ENCODE results near the gene HECW1. TPM values are rescaled to one million over a fixed set of nuclear protein-coding genes. Genes with fewer than 3 reads are reported as not detected.

The HECW1 gene
- total RNA-seq, 2 donors from 2014 or later, result 0.04 TPM; not detected in 1

GRCh38 chr7:43394441-43395130 is 282.1 kb downstream of the HECW1 start:
- H3K36me3 ChIP-seq, result no peaks in the 10 kb centered on the region
- no peaks in the 10 kb centered on the region for H3K9me3 ChIP-seq
- H3K4me3 ChIP-seq, result no peak overlapping the region
- no peaks in the 10 kb centered on the region for H3K27me3 ChIP-seq
- DNase-seq (ENCODE audit: low spot score), result no peak
- no peaks in the 10 kb centered on the region for H3K4me1 ChIP-seq
- TF ChIP-seq CTCF (IDR thresholded peaks at IDR 0.05), result no peak
- no peak overlapping the region for H3K27ac ChIP-seq

GRCh38 chr7:43395351-43395750 is 282.9 kb downstream of the HECW1 start:
- Histone ChIP-seq H3K9me3 (no peaks in the 10 kb centered on the region), H3K27ac (no peak overlapping the region), H3K36me3 (no peaks in the 10 kb centered on the region), H3K27me3 (no peaks in the 10 kb centered on the region), H3K4me3 (no peak overlapping the region), H3K4me1 (no peaks in the 10 kb centered on the region)
- no peak for DNase-seq (ENCODE audit: low spot score)
- TF ChIP-seq CTCF (IDR thresholded peaks at IDR 0.05), result no peak

GRCh38 chr7:43396187-43396740 is 283.8 kb downstream of the HECW1 start:
- H3K27ac ChIP-seq, result no peak overlapping the region
- no peaks in the 10 kb centered on the region for H3K36me3 ChIP-seq
- H3K9me3 ChIP-seq, result no peaks in the 10 kb centered on the region
- TF ChIP-seq CTCF (IDR thresholded peaks at IDR 0.05), result no peak
- no peaks in the 10 kb centered on the region for H3K4me1 ChIP-seq
- no peak for DNase-seq (ENCODE audit: low spot score)
- H3K27me3 ChIP-seq, result no peaks in the 10 kb centered on the region
- H3K4me3 ChIP-seq, result no peak overlapping the region

GRCh38 chr7:43398831-43399230 is 286.4 kb downstream of the HECW1 start:
- no peaks in the 10 kb centered on the region for H3K4me1 ChIP-seq
- DNase-seq (ENCODE audit: low spot score), result no peak
- no peak for TF ChIP-seq CTCF (IDR thresholded peaks at IDR 0.05)
- no peaks in the 10 kb centered on the region for H3K36me3 ChIP-seq
- no peaks in the 10 kb centered on the region for H3K9me3 ChIP-seq
- H3K27ac ChIP-seq, result no peak overlapping the region
- H3K4me3 ChIP-seq, result no peak overlapping the region
- H3K27me3 ChIP-seq, result no peaks in the 10 kb centered on the region

GRCh38 chr7:43405948-43406347 is 293.5 kb downstream of the HECW1 start:
- no peaks in the 10 kb centered on the region for H3K36me3 ChIP-seq
- no peak for DNase-seq (ENCODE audit: low spot score)
- TF ChIP-seq CTCF (IDR thresholded peaks at IDR 0.05), result no peak
- H3K4me1 ChIP-seq, result no peaks in the 10 kb centered on the region
- no peak overlapping the region for H3K27ac ChIP-seq
- H3K4me3 ChIP-seq, result no peak overlapping the region
- H3K9me3 ChIP-seq, result no peaks in the 10 kb centered on the region
- no peaks in the 10 kb centered on the region for H3K27me3 ChIP-seq

- no peak overlapping the region for H3K27ac ChIP-seq
These were observed 294.5 kb downstream of the HECW1 start for GRCh38 chr7:43406961-43407360.

More at GRCh38 chr7:43406961-43407360, 294.5 kb downstream of the HECW1 start:
- H3K36me3 ChIP-seq, result no peaks in the 10 kb centered on the region
- DNase-seq (ENCODE audit: low spot score), result no peak
- no peak overlapping the region for H3K4me3 ChIP-seq
- H3K9me3 ChIP-seq, result no peaks in the 10 kb centered on the region
- no peaks in the 10 kb centered on the region for H3K4me1 ChIP-seq
- no peak for TF ChIP-seq CTCF (IDR thresholded peaks at IDR 0.05)
- H3K27me3 ChIP-seq, result no peaks in the 10 kb centered on the region

All from right atrium auricular region (tissue), 2 donors.